ENCODE measurements around the gene KLK13.

DNA sequence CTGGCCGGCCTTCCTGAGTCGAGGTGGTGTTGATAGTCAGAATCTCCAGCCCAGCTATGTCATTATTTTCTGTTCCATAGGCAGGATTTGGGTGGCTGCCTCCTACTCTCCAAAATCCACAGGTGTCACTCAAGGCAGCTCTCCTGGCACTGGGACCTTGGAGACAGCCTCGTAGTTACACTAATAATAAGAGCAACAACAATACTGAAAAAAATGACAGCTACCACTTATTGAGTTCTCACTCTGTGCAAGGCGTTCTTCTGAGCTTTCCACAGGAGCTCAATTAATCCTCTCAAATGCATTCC lies 17.9 kb downstream of the KLK13 start:
- TF ChIP-seq SIN3A (IDR thresholded peaks at IDR 0.05; ENCODE audit: borderline replicate concordance, insufficient read depth, low read length) (no peak), POLR2AphosphoS5 (IDR thresholded peaks at IDR 0.05; ENCODE audit: low read depth, low read length) (no peak)
